ENCODE measurements around the gene LTBP1.

DNA sequence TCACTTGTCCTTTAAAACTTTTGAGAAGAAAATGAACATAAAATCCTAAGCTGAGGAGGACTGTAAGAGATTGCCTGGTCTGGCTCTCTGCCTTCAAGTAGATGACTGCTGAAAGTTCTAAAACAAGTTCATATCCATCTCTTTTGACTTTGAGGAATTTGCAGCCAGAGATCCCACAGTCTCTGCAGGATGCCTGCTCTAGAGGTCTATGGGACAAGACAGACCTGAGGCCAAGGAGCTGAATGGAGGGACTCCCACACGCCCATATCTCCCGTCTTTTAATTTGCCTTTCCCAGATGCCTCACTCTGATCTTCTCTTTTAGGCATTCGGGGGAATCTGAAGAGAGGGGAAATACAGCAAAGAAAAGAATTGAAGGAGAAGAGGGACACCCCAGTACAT is 273.8 kb downstream of the LTBP1 start:
- TF ChIP-seq, protein P1, sequence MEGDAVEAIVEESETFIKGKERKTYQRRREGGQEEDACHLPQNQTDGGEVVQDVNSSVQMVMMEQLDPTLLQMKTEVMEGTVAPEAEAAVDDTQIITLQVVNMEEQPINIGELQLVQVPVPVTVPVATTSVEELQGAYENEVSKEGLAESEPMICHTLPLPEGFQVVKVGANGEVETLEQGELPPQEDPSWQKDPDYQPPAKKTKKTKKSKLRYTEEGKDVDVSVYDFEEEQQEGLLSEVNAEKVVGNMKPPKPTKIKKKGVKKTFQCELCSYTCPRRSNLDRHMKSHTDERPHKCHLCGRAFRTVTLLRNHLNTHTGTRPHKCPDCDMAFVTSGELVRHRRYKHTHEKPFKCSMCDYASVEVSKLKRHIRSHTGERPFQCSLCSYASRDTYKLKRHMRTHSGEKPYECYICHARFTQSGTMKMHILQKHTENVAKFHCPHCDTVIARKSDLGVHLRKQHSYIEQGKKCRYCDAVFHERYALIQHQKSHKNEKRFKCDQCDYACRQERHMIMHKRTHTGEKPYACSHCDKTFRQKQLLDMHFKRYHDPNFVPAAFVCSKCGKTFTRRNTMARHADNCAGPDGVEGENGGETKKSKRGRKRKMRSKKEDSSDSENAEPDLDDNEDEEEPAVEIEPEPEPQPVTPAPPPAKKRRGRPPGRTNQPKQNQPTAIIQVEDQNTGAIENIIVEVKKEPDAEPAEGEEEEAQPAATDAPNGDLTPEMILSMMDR (optimal IDR thresholded peaks at IDR 0.05 in 1 of 3, IDR thresholded peaks at IDR 0.05 in 1 of 3, conservative IDR thresholded peaks at IDR 0.05 in 1 of 3; ENCODE audit: extremely low read depth in 1 of 3, insufficient read depth in 2 of 3, low read length in 3 of 3) = no peak
- no peak for TF ChIP-seq EZH2 (IDR thresholded peaks at IDR 0.05; ENCODE audit: low read length)

Measured in keratinocyte (primary cell).